ENCODE results near the gene RPL10A.

Gene RPL10A

DNA sequence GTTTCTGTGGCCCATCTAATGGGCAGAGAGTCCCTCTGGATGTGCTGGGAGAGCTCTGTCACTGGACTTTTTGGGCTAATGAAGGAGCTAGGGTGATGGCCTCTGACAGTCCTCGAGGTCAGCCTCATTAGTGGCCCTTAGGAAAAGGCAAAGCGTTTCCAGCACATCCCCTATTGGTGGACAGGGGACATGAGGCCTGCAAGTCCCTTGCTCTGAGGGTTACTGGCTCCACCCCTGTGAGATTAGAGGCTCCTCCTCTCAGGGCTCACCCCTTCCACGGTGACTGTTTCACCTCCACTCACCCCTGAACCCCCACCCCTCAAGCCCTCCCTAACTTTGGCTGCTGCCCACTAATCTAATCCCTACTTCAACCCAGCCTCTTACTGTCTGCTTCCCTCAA, 28.9 kb upstream of the RPL10A start:
- TF ChIP-seq, protein P1, sequence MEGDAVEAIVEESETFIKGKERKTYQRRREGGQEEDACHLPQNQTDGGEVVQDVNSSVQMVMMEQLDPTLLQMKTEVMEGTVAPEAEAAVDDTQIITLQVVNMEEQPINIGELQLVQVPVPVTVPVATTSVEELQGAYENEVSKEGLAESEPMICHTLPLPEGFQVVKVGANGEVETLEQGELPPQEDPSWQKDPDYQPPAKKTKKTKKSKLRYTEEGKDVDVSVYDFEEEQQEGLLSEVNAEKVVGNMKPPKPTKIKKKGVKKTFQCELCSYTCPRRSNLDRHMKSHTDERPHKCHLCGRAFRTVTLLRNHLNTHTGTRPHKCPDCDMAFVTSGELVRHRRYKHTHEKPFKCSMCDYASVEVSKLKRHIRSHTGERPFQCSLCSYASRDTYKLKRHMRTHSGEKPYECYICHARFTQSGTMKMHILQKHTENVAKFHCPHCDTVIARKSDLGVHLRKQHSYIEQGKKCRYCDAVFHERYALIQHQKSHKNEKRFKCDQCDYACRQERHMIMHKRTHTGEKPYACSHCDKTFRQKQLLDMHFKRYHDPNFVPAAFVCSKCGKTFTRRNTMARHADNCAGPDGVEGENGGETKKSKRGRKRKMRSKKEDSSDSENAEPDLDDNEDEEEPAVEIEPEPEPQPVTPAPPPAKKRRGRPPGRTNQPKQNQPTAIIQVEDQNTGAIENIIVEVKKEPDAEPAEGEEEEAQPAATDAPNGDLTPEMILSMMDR (IDR thresholded peaks at IDR 0.05; ENCODE audit: borderline replicate concordance, insufficient read depth, low read depth, low read length): no peak

DNA sequence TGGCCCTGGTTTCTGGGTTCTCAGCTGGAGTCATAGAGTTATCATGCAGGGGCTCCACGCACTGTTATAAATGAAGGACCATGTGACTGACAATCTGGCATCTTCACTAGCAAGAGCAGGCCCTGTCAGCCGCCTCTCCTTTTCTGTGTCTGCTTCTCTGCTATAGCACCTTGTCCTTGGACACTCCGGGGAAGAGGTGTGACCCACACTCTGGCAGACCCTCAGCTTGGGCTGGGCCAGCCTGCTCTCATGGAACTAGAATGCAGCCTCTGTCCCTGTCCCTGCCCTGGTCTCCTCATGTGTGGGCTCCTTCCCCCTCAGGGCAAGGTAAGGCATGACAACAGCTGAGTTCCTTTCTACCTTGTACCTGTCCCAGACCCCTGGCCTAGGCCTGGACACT, 27.0 kb upstream of the RPL10A start:
- TF ChIP-seq, protein P1 (IDR thresholded peaks at IDR 0.05; ENCODE audit: borderline replicate concordance, insufficient read depth, low read depth, low read length): no peak
- H3K4me3 ChIP-seq (ENCODE audit: low read depth, low read length): no peak overlapping the region

More for the DNA sequence above, 28.9 kb upstream of the RPL10A start:
- no peak overlapping the region for H3K4me3 ChIP-seq (ENCODE audit: low read depth, low read length)

DNA sequence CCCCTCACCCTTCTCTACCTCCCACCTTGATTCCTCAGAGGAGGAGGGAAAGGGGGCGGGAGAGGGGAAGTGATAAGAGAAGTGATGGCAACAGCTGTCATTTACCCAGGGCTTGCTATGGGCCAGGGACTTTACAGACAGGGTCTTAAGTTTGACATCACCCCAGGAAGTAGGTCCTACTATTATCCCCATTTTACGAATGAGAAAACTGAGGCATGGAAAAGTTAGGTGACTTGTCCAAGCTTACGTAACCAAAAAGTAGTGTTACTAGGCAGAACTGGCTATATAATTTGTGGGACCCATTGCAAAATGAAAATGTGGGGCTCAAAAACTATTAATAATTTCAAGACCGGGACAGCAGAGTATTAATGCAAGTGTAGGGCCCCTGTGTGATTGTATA, 26.6 kb upstream of the RPL10A start:
- no peak overlapping the region for H3K4me3 ChIP-seq (ENCODE audit: low read depth, low read length)
- TF ChIP-seq, protein P1 (IDR thresholded peaks at IDR 0.05; ENCODE audit: borderline replicate concordance, insufficient read depth, low read depth, low read length): no peak

GRCh38 chr6:35442693-35443092, 25.5 kb upstream of the RPL10A start:
- TF ChIP-seq, protein P1 (IDR thresholded peaks at IDR 0.05; ENCODE audit: borderline replicate concordance, insufficient read depth, low read depth, low read length): no peak
- no peak overlapping the region for H3K4me3 ChIP-seq (ENCODE audit: low read depth, low read length)

GRCh38 chr6:35443341-35444030, 24.7 kb upstream of the RPL10A start:
- H3K4me3 ChIP-seq (ENCODE audit: low read depth, low read length): no peak overlapping the region
- TF ChIP-seq, protein P1 (IDR thresholded peaks at IDR 0.05; ENCODE audit: borderline replicate concordance, insufficient read depth, low read depth, low read length): no peak

DNA sequence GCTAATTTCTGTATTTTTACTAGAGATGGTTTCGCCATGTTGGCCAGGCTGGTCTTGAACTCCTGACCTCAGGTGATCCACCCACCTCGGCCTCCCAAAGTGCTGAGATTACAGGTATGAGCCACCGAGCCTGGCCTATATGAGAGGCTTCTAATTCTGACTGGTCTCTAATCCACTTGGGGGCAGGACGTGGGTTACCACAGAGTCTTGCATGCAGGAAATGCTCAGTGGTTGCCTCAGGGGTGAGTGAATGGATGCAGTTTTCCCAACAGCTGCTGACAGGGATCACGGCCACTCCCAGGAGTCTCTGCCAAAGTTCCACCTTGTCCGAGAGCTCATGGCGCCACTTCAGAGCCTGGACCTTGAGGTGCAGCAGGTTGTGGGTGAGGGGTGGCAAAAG, 22.5 kb upstream of the RPL10A start:
- TF ChIP-seq, protein P1 (IDR thresholded peaks at IDR 0.05; ENCODE audit: borderline replicate concordance, insufficient read depth, low read depth, low read length): no peak
- no peak overlapping the region for H3K4me3 ChIP-seq (ENCODE audit: low read depth, low read length)

- TF ChIP-seq, protein P1 (IDR thresholded peaks at IDR 0.05; ENCODE audit: borderline replicate concordance, insufficient read depth, low read depth, low read length): no peak
- H3K4me3 ChIP-seq (ENCODE audit: low read depth, low read length): no peak overlapping the region
Observed at GRCh38 chr6:35448191-35448590, 20.0 kb upstream of the RPL10A start.
